ENCODE data around the gene CCT3.

Gene CCT3

GRCh38 chr1:156281693-156282478 lies 56.2 kb downstream of the CCT3 start:
- no peak for DNase-seq (ENCODE audit: low read depth, low spot score)

DNA sequence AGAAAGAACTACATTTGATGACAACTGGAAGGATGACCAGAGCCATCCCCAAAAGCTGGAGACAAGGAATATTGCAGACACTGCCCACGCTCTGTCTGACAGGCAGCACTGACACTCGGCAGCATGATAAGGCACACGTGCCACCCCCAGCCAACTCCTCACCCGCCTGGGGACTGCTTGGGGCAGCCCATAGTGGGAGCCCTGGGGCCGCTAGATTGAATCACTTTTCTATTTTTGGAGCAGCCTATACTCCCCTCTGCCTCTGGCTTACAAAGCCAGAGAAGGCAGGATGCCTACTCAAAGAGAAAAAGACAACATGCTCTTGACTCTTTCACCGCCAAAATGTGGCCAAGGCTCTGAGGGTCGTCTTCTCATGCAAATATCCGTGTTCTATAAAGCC lies 56.8 kb downstream of the CCT3 start:
- no peak for DNase-seq (ENCODE audit: low read depth, low spot score)

DNA sequence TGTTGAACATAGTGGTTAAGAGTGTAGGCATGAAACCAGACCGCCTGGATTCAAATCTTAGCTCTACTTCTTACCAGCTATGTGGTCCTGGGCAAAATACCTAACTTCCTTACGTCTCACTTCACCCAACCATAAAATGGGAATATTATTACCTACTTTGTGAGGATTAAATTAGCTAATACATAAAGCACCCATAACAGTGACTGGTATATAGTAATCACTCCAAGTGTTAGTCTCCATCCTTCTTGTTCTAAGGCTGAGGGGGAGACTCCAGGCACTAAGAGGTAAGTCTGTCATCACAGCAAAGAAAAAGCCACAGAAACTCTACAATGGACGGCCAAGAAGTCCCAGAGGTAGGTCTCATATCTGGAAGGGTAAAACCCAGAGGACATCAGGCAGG lies 58.3 kb downstream of the CCT3 start:
- DNase-seq (ENCODE audit: low read depth, low spot score), result no peak

- no peak for DNase-seq (ENCODE audit: low read depth, low spot score)
Observed at GRCh38 chr1:156276966-156277381, 61.1 kb downstream of the CCT3 start.

GRCh38 chr1:156276532-156276931 lies 61.6 kb downstream of the CCT3 start:
- no peak for DNase-seq (ENCODE audit: low read depth, low spot score)

DNA sequence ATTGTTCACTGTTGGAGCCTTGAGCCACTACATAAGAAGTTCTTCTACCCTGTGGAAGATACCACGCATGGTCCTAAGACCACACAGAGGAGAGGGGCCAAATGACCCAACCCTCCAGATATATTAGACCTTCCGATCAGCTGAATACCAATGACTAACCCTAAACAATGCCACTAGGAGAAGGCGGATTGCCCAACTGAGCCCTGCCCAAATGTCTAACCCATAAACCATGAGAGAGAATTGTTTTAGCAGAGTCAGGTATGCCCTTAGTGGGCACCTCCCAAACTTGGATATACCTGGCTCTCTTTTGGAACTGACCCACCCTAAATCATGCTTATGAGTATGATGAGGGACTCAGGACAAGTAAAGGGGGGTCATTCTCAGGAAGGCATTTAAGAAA lies 67.8 kb downstream of the CCT3 start:
- no peak for DNase-seq (ENCODE audit: low read depth, low spot score)

GRCh38 chr1:156268336-156268735 lies 69.8 kb downstream of the CCT3 start:
- no peak for DNase-seq (ENCODE audit: low read depth, low spot score)

DNA sequence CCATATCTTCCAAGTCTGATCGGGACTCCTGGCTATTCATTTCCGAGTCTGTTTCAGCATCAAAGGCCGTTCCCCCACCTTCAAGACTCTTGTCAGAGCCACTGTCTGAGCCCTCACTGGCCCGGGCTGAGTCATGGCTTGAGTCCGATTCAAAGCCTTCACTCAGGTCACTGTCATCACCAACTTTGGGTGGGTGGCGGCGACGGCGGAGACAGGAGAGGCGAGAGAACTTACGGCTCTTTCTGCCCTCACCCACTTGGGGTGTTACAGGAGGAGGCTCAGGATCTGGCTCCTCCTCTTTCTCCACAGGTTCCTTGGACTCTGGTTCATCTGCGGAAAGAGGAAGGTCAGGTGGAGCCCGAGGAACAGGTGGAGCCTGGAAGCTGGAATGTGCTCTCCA lies 72.0 kb downstream of the CCT3 start:
- DNase-seq (ENCODE audit: low read depth, low spot score), result no peak

DNA sequence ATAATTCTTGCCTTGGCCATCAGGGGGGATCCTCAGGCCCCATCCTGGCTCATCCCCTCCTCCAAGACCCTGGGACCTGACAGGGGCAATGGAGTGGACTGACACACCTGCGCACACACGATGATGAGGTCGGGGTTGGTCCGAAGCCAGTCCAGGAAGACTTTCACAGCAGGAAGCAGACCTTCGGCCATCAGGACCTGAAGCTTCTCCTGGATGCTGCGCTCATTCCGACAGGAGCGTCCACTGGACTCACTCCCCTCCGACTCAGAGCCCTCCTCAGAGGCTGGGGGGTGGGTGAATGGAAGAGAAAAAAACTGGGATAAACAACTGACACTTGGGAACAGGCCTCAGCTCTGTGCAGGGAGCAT lies 74.8 kb downstream of the CCT3 start:
- no peak for DNase-seq (ENCODE audit: low read depth, low spot score)

DNA sequence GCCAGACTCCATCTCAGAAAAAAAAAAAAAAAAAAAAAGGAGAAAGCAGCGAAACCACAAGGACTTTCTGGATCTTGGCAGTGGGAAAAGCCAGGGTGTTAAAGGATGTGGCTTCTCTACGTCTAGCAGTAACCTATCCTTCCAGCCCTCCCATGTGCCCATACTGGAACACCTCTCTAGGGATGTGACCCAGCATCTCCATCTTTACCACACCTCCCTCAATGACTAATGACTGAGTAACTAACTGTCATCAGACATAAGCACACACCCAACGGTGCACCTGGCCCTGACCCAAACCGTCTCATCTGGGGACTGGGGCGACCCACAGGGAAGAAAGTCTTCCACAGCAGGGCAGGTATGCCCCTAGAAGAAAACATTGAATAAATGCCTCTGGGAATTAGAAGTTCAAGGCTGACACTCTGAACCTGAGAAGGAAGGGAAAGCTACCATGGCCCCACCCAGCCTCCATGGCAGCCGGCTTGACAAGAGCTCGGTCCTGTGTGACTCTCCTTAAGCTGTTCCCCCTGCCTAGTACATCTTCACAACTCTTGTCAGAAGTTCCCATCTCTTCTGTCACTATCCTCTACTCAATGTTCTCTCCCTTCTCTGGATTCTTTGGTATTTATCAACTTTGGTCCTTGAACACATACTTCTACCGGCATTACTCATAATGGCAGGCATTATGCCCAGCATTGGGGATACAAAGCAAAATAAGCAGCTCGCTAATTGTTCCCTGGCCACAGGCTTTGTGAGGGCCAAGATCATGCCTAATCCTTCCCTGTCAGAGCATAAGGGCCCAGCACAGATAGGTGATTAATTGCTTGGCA lies 75.4 kb downstream of the CCT3 start:
- DNase-seq (ENCODE audit: low read depth, low spot score), result no peak

DNA sequence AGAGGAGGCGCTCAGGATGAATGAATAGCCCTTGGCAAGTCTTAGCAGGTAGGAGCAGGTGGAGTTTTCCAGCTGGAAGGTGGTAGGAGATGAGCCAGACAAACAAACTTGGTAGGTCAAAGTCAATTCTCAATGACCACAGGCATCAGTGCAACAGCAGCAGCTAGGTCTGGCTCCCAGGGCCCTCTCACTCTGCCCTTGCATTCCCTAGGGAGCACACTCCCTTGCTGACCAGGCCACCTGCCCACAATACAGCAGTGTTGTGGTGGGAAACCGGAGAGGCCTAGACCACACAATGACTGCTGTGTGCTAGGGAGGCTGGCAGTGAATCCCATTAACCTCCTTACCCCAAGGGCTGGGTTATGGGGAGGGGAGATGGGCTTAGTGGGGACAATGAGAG lies 77.2 kb downstream of the CCT3 start:
- no peak for DNase-seq (ENCODE audit: low read depth, low spot score)

GRCh38 chr1:156259805-156260204 lies 78.3 kb downstream of the CCT3 start:
- DNase-seq (ENCODE audit: low read depth, low spot score), result no peak

Data from smooth muscle cell of the brain vasculature (primary cell).